Measurements from ENCODE around the gene PLEKHH2.

GRCh38 chr2:43642363-43642762 is 5.3 kb downstream of the PLEKHH2 start:
- no peak for TF ChIP-seq POLR2A (IDR thresholded peaks at IDR 0.05)
- TF ChIP-seq CTCF (IDR thresholded peaks at IDR 0.05), result no peak

Measured in Peyer's patch (tissue), 4 donors.